Measurements from ENCODE around the gene KCTD5. TPM values are rescaled to one million over a fixed set of nuclear protein-coding genes. Genes with fewer than 3 reads are reported as not detected.
"Not testable (repeated sequence)": the region's sequence is repeated elsewhere in the genome, so short reads cannot be mapped to it uniquely, and the experiment has no call there.

Gene KCTD5
- total RNA-seq, 1 experiment from 2014 or later, result 70.6 TPM

GRCh38 chr16:2696601-2697250 is 14.4 kb downstream of the KCTD5 start:
- not testable (repeated sequence) for DNase-seq (ENCODE audit: low spot score)

DNA sequence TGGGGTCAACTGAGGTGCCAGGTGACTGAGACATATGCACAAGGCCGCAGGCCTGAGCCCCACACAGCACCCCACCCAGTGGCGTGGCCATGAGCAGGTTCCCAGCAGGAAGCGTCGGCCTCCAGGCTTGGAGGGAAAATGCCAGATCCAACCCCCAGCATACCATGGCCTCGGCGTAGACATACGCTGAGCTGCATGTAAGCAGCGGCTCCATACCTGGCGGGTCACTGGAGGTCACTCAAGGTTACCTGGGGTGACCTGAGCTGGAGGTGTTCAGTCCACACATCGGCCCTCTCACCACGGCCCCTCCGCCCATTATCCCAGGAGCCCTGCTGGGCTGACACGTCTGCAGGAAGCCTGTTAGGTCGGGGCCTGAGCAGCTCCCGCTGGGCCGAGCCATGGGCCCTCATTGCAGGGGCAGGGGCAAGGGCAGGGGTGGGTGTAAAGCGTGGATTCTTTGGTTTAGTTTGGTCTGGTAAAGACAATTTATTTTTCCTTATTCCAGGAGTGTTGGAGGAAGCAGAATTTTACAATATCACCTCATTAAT is 15.2 kb downstream of the KCTD5 start:
- no peak for DNase-seq (ENCODE audit: low spot score)

DNA sequence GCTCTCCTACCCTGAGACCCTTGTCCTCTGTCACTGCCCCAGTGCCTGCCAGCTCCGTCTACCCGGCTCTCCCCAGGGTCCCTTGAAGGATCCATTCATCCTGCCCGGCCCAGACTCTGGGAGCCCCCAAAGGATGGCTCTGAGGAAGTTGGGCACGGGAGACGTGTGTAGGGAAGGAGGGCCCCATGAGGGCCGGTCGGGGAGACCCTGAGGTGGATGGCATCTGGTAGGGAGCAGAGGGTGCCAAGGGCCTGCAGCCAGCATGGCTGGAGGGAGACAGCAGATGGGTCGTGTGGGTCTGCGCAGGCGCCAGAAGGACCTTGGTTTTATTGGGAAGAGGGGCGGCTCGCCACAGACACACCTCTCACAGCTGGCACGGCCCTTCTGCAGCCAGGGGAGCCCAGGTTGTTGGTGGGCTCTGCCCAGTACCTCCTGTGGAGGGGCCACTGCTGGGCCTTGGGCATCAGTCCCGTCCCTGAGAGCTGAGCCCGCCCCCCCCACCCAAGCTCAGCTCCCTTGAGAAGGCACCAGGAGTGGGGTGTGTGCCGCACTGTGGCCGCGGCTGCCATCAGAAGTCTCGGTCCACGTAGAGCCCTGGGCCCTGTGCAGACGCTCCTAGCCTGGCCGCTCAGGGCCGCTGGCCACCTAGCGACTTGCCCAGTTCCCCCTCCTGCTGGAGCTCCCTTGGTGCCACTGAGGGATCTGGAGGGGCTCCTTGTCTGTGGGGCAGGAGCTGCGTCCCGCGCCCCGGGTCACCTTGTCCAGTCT is 16.0 kb downstream of the KCTD5 start:
- DNase-seq (ENCODE audit: low spot score), result no peak

DNA sequence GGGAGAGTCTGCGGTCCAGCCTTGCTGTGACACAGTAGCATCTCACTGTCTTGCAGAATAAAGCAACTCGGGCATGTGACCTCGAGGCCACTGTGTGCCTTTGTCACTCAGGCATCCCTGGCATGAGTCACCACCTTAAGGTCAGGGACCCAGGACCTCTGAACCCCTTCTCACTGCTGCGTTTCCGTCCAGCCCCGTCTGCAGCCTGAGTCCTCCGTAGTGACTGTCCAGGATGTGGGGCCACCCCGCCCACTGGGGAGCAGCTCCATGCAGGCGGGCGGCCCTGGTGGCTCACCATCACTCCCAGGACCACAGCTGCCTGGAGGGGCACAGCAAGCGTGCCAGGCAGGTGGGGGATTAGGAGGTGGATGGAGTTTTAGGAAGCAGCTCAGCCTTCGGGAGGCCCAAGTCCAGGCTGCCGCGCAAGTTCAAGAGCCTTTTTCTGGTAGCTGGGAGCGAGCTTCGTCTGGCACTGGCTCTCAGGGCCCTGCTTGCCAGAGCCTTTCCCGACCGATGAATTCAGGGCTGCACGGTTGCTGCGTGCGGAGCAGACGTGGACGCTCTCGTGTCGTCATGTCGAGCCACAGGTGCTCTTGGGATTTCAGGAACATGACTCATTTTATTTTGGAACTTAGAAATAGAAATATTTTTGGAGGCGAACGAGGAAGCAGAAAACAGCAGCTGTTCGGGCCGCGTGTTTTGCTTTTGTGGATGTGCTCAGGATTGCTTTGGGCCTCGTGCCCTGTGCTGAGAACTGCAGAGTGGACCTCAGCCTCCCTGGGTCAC is 16.8 kb downstream of the KCTD5 start:
- no peak for DNase-seq (ENCODE audit: low spot score)

DNA sequence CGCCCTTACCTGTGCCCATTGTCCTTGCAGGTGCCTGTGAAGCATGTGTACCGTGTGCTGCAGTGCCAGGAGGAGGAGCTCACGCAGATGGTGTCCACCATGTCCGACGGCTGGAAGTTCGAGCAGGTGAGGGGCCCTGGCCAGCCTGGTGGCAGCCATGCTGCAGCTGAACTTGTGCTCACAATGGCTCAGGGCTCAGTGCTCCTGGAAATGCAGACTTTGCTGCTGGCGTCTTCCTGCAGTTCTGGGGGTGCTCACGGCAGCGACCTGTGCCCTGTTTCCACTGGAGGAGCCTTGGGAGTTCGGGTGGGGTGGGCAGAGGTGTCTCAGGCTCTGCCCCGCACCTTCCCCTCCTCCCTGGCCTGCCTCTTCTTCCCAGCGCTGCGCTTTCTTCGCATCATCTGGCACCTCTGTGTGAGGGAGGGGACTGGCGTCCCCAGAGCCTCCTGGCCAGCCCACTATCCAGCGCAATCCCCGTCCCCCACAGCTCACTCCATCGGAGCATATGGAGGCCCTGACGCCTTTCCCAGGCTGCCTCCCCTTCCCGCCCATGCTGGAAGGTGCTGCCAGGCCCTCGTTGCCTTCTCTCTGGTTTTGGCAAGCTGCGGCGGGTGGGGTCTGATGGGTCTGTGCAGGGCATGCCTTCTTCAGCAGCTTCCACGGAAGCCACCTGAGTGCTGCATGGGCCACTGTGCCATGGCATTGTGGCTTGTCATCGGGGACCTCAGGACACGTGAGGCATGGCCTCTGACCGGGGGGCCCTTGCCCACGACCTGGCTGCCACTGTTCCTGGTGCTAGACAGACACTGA is 17.7 kb downstream of the KCTD5 start:
- DNase-seq (ENCODE audit: low spot score), result no peak

GRCh38 chr16:2700786-2701185 is 18.5 kb downstream of the KCTD5 start:
- no peak for DNase-seq (ENCODE audit: low spot score)

GRCh38 chr16:2701272-2701671 is 18.9 kb downstream of the KCTD5 start:
- DNase-seq (ENCODE audit: low spot score), result no peak

GRCh38 chr16:2701713-2702437 is 19.6 kb downstream of the KCTD5 start:
- no peak for DNase-seq (ENCODE audit: low spot score)

DNA sequence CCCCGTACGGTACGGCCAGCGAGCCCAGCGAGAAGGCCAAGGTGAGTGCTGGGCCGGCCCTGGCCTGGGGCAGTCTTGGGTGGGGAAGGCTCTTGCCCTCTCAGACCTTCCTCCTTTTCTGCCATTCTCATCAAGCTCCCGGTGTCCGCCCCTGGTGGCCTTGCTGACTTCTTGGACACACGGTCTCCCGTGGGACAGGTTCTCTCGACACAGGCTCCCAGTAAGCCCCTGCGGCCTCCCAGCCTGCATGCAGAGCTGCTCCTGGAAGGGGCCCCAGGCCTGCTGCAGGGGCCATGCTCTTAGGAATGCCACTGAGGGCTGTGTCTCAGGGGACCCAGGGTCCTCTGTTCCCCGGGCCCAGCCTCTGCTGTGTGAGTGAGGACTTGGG is 20.1 kb downstream of the KCTD5 start:
- DNase-seq (ENCODE audit: low spot score), result no peak

DNA sequence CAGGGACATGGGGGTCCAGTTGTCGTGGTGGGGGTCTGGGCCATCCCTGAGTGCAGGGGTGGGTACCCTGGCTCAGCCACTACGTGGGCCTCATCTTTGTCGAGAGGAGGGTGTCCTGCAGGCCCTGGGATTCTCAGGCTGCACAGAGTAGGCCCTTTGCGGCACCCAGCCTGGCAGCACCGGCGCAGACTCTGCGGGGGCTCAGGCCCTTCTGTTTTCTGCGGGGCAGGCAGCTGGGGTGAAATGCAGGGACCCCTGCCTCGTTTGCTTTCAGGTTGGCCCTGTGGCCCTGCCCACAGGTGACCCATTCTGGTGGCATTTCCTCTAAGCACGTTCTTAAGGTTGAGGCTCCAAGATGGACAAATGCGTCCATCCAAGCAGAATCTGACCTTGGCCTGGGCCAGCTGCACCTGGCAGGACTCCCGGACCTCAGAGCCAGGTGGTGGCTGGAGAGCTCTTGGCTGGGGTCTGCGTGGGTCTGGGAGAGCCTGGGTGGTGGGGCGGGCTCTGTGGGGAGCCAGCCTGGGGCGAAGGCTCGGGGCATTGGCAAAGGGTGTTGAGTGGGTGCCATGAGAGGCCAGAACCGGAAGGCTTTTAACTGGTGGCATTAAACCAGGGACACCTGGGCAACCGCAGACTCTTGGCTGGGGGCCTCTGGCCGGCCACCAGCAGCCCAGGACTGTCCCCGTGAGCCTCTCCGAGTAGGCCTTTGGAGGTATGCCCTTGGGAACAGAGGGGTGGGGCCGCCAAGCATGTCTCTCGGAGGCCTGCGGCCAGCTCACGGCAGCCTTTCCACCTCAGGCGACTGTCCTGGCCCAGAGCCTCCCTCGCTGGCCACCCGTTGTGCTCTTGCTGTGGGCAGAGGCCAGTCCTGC is 20.8 kb downstream of the KCTD5 start:
- no peak for DNase-seq (ENCODE audit: low spot score)

DNA sequence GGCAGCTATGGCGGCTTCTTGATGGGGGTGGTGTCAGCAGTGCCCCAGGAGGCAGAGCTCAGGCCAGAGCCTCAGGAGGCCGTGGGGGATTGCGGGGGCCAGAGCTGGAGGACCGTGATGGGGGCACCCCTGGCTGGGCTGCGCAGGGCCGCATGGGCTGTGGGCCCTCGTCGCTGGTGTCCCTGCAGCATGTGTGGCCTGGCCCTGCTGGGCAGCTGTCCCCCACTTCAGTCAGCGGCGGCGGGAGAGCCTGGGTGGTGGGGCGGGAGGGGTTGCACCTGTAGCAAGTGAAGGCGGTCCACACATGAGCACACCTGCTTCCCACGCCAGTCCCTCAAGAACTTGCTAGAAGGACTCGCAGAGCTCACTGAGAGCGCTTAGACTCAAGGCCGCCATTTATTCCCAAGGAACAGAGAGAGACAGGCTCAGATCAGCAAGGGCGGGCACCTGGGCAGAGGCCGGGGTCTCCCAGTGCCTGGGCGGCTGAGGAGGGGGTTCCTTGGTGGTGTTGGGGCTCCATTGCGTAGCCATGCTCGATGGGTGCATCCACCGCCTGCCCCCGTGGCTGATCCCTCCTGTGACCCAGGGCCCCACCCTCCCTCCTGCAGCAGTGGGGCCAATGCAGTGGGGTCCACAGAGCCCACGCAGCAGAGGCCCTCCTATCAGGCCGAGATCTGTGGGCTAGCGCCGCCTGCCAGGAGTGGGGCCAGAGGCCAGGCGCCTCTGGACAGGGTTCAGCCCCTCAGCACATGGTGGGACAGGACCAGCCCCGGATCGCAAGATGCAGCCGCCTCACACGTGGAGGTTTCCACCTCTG is 22.1 kb downstream of the KCTD5 start:
- no peak for DNase-seq (ENCODE audit: low spot score)

DNA sequence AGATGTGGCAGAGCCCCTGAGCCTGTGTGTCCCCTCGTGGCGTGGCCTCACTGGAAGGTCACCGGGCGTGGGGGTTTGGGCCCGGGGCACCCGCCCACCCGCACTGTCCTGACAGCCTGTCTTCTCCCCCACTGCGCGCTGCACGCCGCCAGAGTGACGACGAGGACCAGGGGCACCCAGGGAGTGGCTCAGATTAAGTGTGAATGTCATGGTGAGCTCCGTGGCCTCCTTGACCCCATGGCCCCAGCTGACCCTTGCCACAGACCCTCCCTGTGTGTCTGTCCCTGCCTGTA is 22.6 kb downstream of the KCTD5 start:
- DNase-seq (ENCODE audit: low spot score), result no peak

DNA sequence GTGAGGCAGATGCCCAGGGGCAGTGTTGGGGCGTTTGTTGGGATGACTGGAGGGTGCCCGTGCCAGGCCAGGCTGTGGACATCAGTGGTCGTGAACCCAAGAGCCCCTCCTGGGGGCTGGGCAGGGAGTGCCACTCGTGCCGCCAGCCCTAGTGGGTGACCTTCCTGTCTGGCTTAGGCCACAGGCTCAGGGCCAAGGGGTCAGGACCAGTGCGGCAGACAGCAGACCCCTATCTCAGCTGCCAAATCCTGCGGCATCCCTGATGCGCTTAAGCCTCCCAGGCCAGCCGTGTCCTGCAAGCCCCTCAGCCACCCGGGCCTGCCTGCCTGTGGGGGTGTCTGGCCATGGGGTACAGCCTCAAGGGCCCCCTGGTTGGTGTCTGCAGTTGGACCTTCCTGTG is 23.0 kb downstream of the KCTD5 start:
- DNase-seq (ENCODE audit: low spot score), result no peak

DNA sequence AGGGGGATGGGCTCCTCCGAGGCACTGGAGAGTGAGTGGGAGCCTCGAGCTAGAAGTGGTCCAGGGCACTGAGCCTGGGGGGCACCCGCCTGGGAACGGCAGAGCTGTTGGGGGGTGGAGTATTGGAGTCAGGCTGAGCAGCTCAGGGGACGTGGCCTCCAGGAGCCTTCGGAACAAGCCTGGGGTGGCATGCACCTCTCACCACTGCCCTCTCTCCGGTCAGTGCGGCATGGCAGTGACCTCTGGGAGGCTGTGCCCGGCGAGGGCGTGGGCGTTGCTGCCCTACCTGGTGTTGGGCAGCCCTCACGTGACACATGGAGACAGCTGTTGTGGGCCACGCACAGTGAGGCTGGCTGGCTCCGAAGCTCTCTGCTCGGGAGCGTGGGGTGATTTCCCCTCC is 23.8 kb downstream of the KCTD5 start:
- no peak for DNase-seq (ENCODE audit: low spot score)

DNA sequence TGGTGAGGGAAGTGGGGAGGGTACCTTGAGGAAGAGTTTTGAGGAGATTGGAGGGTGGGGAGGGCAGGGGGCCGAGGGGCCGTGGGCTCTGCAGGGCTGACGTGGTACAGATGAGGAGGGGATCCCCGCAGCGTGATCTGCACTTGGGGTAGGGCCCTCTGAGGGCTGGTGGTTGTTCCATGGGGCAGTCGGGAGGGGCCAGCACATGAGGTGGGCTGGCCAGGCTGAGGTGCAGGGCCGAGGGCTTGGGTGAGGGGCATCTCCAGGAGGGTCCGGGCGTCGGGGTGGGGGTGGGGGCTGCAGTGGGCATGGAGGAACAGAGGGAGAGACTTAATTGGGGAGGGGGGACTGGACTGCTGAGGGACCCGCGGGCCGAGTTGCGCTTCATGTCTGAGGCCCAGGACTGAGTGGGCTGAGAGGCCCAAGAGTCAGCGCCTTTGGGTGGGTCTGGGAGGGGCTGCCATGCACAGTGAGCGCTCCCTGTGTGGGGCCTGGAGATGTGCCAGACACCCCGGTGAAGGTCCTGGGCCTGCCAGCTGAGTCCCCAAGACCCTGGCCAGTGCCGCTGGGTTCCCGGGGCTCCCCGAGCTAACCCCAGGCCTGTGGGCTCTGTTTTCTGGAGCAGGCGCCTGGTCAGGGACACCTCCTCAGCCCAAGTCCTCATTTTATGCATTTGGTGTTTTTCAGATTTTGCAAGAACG is 24.4 kb downstream of the KCTD5 start:
- no peak for DNase-seq (ENCODE audit: low spot score)

DNA sequence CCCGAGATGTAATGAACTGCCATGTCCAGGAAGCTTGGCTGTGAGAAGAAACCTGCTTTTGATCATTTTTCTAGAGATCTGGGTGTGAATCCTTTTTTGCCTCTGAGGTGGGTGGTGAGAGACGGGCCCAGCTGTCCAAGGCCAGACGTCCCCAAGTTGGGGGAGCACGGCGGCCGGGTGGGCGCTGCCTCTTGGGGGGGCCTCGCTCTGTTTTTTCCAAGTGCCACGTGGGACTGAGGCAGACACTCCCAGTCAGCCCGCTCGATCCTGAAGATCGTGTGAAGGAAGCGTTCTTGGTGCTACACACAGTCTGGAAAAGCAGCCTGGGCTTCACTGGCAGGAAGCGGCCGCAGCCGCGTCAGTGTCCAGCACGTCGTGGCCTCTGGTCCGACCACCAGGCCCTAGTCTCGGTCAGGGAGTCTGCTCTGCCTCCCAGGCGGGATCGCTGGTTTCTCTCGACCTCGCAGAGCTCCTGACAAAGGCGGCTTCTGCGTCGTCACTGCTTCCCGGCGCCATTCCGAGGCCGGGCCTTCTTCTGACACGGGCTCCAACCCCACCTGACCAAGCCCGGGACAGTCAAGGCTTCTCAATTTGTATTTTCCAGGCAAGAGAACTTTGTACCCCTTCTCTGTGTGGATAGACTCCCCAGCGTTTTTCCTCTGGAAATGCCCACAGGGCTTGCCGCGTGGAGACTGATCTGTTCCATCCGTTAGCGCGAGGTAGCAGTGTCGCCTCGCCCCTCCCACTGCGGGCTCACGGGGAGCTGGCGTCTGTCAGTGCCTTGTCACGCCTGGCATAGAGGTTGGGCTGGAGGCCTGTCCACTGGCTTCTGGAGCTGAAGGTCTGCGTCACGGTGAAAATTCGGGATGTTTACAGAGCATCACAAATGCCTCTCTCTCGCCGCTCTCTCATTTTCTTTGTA is 25.3 kb downstream of the KCTD5 start:
- no peak for DNase-seq (ENCODE audit: low spot score)

GRCh38 chr16:2708290-2708639 is 25.9 kb downstream of the KCTD5 start:
- DNase-seq (ENCODE audit: low spot score), result no peak

Measured in A172 (cell line).